ENCODE measurements around the gene ARSK.

The ARSK gene

GRCh38 chr5:95649842-95650620 lies 95.1 kb downstream of the ARSK start:
- no peak for DNase-seq

GRCh38 chr5:95652849-95653248 lies 97.9 kb downstream of the ARSK start:
- no peak for DNase-seq

GRCh38 chr5:95654196-95654595 lies 99.3 kb downstream of the ARSK start:
- DNase-seq, result no peak

Data from CD4-positive, alpha-beta T cell treated with Interleukin-4 for 4 hours (primary cell).